Upper lobe of left lung (tissue), 6 donors: Measurements from ENCODE around the gene GAPDH. TPM values are rescaled to one million over a fixed set of nuclear protein-coding genes. Genes with fewer than 3 reads are reported as not detected.

Experiments
- ATAC-seq, 2 donors: fragments of 200-7000 bp; cut with Tn5 transposase; one replicate each; pipeline ENCODE4 v1.9.1; 2022; ENCODE audit warnings: mild to moderate bottlenecking in 2 of 2, moderate library complexity in 2 of 2; ENCODE audit not compliant: low FRiP score in 2 of 2
- DNase-seq, 2 donors: peaks; one replicate each; pipeline ENCODE4 v3.0.0-alpha.2; 2019 to 2020
- H3K27ac ChIP-seq, 4 donors: fragments of 200-600 bp; sonication (generic); one replicate each; pipeline ENCODE4 v1.5.1; 2016 to 2019
- H3K27me3 ChIP-seq, 4 donors: fragments of 200-600 bp; sonication (generic); one replicate each; pipeline ENCODE4 v1.5.1; 2017 to 2019
- H3K36me3 ChIP-seq, 4 donors: fragments of 200-600 bp; sonication (generic); one replicate each; pipeline ENCODE4 v1.5.1; 2016 to 2019
- H3K4me1 ChIP-seq, 4 donors: fragments of 200-600 bp; sonication (generic); one replicate each; pipeline ENCODE4 v1.5.1; 2018 to 2019
- H3K4me3 ChIP-seq, 4 donors: fragments of 200-600 bp; sonication (generic); one replicate each; pipeline ENCODE4 v1.5.1; 2017 to 2019; ENCODE audit warnings: mild to moderate bottlenecking in 2 of 4, moderate library complexity in 1 of 4
- H3K9me3 ChIP-seq, 4 donors: fragments of 200-600 bp; sonication (generic); one replicate each; pipeline ENCODE4 v1.5.1; 2018 to 2019
- EP300 ChIP-seq, 4 donors: sonication (generic); formaldehyde crosslinking; IDR thresholded peaks; one replicate each; pipeline ENCODE4 v1.5.1; 2017; ENCODE audit warnings: antibody characterized with exemption in 4 of 4, control low read depth in 2 of 4
- POLR2A ChIP-seq, 4 donors: fragments of 450-650 bp; IDR thresholded peaks; one replicate each; pipeline ENCODE4 v1.5.1; 2016 to 2017; ENCODE audit warnings: antibody characterized with exemption in 4 of 4, mild to moderate bottlenecking in 2 of 4
- POLR2AphosphoS5 ChIP-seq, 2 donors: sonication (generic); formaldehyde crosslinking; IDR thresholded peaks; one replicate each; pipeline ENCODE4 v1.5.1; 2017; ENCODE audit warnings: antibody characterized with exemption in 2 of 2
- WGBS, 2 donors: methylation state at CpG; one replicate each; pipeline ENCODE4 v1.1.5; 2017 to 2018; 5-methylcytosine and 5-hydroxymethylcytosine counted together
- total RNA-seq, 6 donors: library from RNA; depleted of rRNA in 4 of 6; stranded (reverse); fragments of >200 nt in 4 of 6; gene quantifications; one replicate each; pipeline versions ENCODE4 v1.1.0 to v1.2.1, GENCODE V29; 2016 to 2021
- TF ChIP-seq, protein P1 (sequence below), 6 experiments: fragments of 450-650 bp in 4 of 6; fragments of 200-600 bp in 2 of 6; sonication (generic) in 2 of 6; IDR thresholded peaks; one replicate each; pipeline ENCODE4 v1.5.1; 2016 to 2019; ENCODE audit warnings: antibody characterized with exemption in 6 of 6
- donor health status: DM: no; HTN: no; CAD: no; lungs with moderate emphysema.
- donor health status: DM: no; HTN: yes; CAD: no; lungs with severe emphysema.

The GAPDH gene
- total RNA-seq, 6 donors from 2014 or later: 442 to 1,402 (median 931) TPM

DNA sequence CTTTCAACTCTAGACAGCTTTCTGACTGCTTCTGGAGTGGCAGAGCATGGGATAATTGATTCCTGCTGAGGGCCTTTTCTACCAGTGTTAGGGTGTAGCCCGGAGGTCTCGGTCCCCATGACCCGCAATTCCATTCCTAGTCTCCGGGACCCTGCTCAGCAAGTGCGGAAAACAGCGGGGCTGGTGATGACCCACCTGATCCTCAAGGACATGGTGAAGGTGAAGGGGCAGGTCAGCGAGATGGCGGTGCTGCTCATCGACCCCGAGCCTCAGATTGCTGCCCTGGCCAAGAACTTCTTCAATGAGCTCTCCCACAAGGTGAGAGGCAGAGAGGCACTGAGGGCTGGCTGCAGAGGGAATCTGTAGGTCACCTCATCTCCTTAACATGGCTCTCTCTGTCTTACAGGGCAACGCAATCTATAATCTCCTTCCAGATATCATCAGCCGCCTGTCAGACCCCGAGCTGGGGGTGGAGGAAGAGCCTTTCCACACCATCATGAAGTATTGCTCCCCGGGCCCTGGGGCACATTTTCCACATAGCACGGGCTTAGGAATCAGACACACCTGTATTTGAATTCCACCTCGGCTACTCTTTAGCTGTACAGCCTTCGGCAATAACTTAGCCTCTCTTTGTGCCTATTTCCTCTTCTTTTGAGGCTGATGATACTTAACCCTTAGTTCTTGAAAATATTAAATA, 5.6 kb upstream of the GAPDH start:
- DNase-seq (no peak), ATAC-seq (no peak)
- peaks cover 13 to 19% (median 18%) of the 10 kb centered on the region in 4 donors for H3K4me1 ChIP-seq
- WGBS, 2 donors: 89 to 94% methylated on average over 15 to 17 of the region's 17 CpGs
- no peak overlapping the region for H3K4me3 ChIP-seq
- H3K27ac ChIP-seq: no peak overlapping the region
- no peaks in the 10 kb centered on the region for H3K27me3 ChIP-seq
- peaks cover 26 to 77% (median 72%) of the 10 kb centered on the region in 4 donors for H3K36me3 ChIP-seq
- H3K9me3 ChIP-seq: no peaks in the 10 kb centered on the region
- TF ChIP-seq EP300 (IDR thresholded peaks at IDR 0.05) (no peak), POLR2AphosphoS5 (IDR thresholded peaks at IDR 0.05) (no peak), POLR2A (IDR thresholded peaks at IDR 0.05) (no peak)
- TF ChIP-seq, protein P1, sequence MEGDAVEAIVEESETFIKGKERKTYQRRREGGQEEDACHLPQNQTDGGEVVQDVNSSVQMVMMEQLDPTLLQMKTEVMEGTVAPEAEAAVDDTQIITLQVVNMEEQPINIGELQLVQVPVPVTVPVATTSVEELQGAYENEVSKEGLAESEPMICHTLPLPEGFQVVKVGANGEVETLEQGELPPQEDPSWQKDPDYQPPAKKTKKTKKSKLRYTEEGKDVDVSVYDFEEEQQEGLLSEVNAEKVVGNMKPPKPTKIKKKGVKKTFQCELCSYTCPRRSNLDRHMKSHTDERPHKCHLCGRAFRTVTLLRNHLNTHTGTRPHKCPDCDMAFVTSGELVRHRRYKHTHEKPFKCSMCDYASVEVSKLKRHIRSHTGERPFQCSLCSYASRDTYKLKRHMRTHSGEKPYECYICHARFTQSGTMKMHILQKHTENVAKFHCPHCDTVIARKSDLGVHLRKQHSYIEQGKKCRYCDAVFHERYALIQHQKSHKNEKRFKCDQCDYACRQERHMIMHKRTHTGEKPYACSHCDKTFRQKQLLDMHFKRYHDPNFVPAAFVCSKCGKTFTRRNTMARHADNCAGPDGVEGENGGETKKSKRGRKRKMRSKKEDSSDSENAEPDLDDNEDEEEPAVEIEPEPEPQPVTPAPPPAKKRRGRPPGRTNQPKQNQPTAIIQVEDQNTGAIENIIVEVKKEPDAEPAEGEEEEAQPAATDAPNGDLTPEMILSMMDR (IDR thresholded peaks at IDR 0.05): no peak

DNA sequence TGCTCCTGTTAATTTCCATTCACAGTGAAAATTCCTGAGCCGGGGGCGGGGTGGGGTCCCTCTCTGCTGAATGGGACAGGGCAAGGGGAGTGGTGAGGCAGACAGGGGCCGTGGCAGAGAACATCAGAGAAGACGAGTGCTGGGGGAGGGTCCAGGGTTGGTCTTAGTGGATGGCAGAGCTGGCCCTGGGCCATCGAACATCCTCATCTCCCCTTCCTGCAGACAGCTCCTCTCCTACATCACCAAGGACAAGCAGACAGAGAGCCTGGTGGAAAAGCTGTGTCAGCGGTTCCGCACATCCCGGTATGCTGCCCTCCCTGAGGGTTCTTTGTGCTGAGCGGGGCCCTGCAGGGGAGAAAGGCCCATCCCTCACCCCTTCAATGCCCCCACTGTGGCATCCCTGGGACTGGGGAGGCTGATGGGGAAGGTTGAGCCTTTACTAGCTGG, 5.0 kb upstream of the GAPDH start:
- Histone ChIP-seq H3K36me3 (peaks cover 26 to 71% (median 67%) of the 10 kb centered on the region in 4 donors), H3K9me3 (no peaks in the 10 kb centered on the region), H3K4me1 (peaks cover 13 to 22% (median 20%) of the 10 kb centered on the region in 4 donors), H3K4me3 (no peak overlapping the region), H3K27ac (no peak overlapping the region), H3K27me3 (no peaks in the 10 kb centered on the region)
- ATAC-seq (no peak), DNase-seq (no peak)
- 85 to 93% methylated on average over 9 of the region's 9 CpGs for WGBS, 2 donors
- TF ChIP-seq POLR2A (IDR thresholded peaks at IDR 0.05): no peak
- no peak for TF ChIP-seq POLR2AphosphoS5 (IDR thresholded peaks at IDR 0.05)
- TF ChIP-seq, protein P1 (IDR thresholded peaks at IDR 0.05): no peak
- no peak for TF ChIP-seq EP300 (IDR thresholded peaks at IDR 0.05)

DNA sequence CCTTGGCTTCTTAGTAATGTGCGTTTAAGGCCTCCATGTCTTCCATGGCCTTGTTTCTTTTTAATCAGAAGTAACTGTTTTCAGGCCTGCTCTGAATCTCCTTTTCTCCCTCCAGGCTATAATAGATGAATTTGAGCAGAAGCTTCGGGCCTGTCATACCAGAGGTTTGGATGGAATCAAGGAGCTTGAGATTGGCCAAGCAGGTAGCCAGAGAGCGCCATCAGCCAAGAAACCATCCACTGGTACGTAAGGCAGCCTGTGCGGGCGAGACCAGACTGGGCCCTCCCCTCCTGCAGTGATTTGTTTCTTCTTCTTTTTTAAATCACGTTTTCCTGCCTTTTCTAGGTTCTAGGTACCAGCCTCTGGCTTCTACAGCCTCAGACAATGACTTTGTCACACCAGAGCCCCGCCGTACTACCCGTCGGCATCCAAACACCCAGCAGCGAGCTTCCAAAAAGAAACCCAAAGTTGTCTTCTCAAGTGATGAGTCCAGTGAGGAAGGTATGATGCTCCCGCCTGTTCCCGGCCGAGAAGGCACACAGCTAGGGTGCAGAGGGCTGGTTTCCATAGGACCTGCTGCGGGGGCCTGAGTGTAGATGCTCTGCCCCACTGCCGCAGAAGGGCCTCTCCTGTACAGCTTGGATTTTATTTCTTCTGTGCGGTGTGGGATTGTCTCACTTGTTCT, 3.6 kb upstream of the GAPDH start:
- peaks cover 26 to 59% (median 55%) of the 10 kb centered on the region in 4 donors for H3K36me3 ChIP-seq
- no peaks in the 10 kb centered on the region for H3K27me3 ChIP-seq
- ATAC-seq (no peak), DNase-seq (no peak)
- 95 to 97% methylated on average over 18 of the region's 18 CpGs for WGBS, 2 donors
- H3K4me1 ChIP-seq: peaks cover 20 to 28% (median 23%) of the 10 kb centered on the region in 4 donors
- no peak overlapping the region for H3K27ac ChIP-seq
- TF ChIP-seq EP300 (IDR thresholded peaks at IDR 0.05): no peak
- no peak overlapping the region for H3K4me3 ChIP-seq
- no peaks in the 10 kb centered on the region for H3K9me3 ChIP-seq

DNA sequence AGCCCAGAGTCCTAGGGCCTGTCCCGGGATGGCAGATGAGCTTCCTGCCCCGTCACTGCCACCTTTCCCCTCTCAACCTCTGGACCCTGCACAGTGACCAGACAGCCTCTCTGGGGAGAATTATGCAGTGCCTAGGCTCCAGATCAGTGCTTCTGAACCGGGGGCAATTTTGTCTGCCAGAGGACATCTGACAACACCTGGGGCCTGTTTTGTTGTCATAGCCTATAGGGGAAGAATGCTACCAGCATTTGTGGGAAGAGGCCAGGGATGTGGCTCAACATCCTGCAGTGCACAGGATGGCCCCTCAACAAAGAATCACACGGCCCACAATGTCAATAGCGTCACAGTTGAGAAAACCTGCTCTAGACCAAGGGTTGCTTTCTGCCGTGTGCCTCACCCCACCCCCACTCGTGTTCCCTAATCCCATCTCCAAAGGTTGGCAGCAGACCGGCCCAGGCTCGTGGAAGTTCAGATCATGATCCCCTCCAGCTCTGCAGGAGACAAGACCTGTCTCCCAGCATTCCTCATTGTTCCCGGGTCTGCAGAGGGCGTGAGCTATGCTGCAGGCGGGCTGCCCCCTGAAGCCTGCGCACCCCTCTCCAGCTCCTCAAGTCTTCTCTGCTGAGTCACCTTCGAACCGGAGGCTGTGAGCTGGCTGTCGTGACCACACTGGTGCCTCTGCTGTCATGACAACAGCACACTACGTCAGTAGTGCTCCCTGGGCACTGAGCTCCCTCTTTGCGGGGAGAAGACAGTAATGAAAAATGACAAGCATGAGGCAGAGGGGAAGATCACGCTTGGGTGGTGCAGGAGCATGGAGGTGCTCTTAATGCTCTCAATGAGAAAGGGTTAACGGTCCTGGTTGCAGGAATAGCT, 2.0 kb upstream of the GAPDH start:
- H3K4me3 ChIP-seq: peak overlapping the region in 2 of 4 donors; percentile 97 to 98

More for the DNA sequence above, 2.0 kb upstream of the GAPDH start:
- DNase-seq (peak in 1 of 2 donors; percentile 84), ATAC-seq (no peak)
- Histone ChIP-seq H3K36me3 (peaks cover 18 to 59% (median 52%) of the 10 kb centered on the region in 4 donors), H3K27me3 (no peaks in the 10 kb centered on the region), H3K4me1 (peaks cover 35 to 44% (median 39%) of the 10 kb centered on the region in 4 donors), H3K27ac (peak overlapping the region; percentile 93 to 99 (median 97)), H3K9me3 (no peaks in the 10 kb centered on the region)
- WGBS, 2 donors: 18 to 31% methylated on average over 10 to 20 of the region's 20 CpGs
- peak in 1 of 4 donors; percentile 44 for TF ChIP-seq POLR2A (IDR thresholded peaks at IDR 0.05)
- peak in 1 of 2 donors; percentile 49 for TF ChIP-seq POLR2AphosphoS5 (IDR thresholded peaks at IDR 0.05)
- TF ChIP-seq EP300 (IDR thresholded peaks at IDR 0.05): peak in 1 of 4 donors; percentile 48
- TF ChIP-seq, protein P1 (IDR thresholded peaks at IDR 0.05): no peak
